IPS-18c (cell line): ENCODE results near the gene SLX9.

Experiments used
- H3K4me3 ChIP-seq: 2 replicates; pipeline ENCODE4 v1.7.0; 2013; ENCODE audit warnings: low read depth, mild to moderate bottlenecking, low read length, moderate library complexity; ENCODE audit not compliant: insufficient read depth
- H3K9me3 ChIP-seq: one replicate; pipeline ENCODE4 v1.6.1; 2013; ENCODE audit warnings: mild to moderate bottlenecking, low read length, moderate library complexity; ENCODE audit not compliant: control insufficient read depth, insufficient read depth

The SLX9 gene

DNA sequence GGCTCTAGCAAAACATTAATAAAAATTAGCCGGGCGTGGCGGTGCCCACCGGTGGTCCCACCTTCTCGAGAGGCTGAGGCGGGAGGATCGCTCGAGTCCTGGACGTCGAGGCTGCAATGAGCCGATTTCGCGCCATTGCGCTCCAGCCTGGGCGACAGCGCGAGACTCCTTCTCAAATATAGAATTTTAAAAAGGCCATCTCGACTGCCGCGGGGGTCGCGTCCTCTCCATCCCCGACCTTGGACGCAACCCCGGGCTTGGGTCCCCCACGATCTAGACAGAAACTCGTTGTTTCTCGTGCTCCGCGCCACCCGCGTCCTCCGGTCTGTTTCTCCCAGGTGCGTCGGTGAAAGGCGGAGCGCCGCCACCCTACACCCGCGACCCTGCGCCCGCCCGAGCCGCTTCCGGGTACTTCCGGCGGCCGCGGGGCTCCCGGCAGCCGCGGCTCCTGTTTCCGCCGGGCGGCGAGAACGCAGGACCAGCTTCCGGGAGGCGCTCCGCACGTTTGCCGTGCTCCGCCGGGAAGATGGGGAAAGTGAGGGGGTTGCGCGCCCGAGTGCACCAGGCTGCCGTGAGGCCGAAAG is at the start of gene SLX9:
SLX9 (plus strand) TSS at position 498 of the 584 bp plus-strand sequence; CDS start at position 527, 29 bp downstream.
- Histone ChIP-seq H3K4me3 (peak within 1 kb of the TSS; percentile 95), H3K9me3 (no peaks in the 10 kb centered on the region)

- Histone ChIP-seq H3K4me3 (no peak overlapping the region), H3K9me3 (no peaks in the 10 kb centered on the region)
Observed at GRCh38 chr21:44890338-44890931, 49.4 kb upstream of the SLX9 start.

GRCh38 chr21:44890961-44891541 is 48.8 kb upstream of the SLX9 start:
- H3K9me3 ChIP-seq = no peaks in the 10 kb centered on the region
- H3K4me3 ChIP-seq = no peak overlapping the region

GRCh38 chr21:44891631-44892031 is 48.2 kb upstream of the SLX9 start:
- Histone ChIP-seq H3K9me3 (no peaks in the 10 kb centered on the region), H3K4me3 (no peak overlapping the region)

GRCh38 chr21:44892095-44892494 is 47.7 kb upstream of the SLX9 start:
- H3K9me3 ChIP-seq = no peaks in the 10 kb centered on the region
- H3K4me3 ChIP-seq = no peak overlapping the region

DNA sequence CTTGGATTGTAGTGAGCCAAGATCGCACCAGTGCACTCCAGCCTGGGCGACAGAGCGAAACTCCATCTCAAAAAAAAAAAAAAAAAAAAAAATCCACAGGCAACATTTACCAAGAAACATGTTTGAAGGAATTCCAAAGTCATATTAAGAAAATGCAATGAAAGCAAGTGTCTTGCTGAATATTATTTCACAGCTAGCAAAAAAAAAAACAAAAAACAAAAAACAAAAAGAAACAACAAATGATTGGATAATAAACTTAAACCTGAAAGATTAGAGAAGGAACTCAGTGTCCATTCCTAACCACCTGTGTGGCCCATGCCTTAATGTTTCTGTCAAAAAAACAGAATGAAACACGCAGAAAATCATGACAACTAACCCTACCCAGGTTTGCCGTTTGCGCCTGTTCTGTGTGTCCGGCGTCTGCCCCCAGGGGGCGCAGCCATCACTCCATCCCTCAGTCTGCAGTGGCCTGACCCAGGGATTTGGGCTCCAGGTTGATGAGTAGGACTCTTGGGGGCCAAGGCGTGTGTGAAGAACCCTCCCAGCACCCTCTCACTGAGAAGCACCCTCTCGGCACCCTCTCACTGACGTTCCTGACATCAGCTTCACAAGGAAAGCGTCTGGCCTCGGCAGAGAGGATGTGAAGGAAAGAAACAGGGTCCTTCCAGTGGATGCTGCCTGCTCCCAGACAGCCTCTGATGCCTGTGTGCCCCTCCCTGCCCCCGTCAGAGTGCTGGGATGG is 47.1 kb upstream of the SLX9 start:
- Histone ChIP-seq H3K9me3 (no peaks in the 10 kb centered on the region), H3K4me3 (no peak overlapping the region)

- H3K4me3 ChIP-seq = no peak overlapping the region
- H3K9me3 ChIP-seq = no peaks in the 10 kb centered on the region
Observed at GRCh38 chr21:44893278-44893556, 46.6 kb upstream of the SLX9 start.

DNA sequence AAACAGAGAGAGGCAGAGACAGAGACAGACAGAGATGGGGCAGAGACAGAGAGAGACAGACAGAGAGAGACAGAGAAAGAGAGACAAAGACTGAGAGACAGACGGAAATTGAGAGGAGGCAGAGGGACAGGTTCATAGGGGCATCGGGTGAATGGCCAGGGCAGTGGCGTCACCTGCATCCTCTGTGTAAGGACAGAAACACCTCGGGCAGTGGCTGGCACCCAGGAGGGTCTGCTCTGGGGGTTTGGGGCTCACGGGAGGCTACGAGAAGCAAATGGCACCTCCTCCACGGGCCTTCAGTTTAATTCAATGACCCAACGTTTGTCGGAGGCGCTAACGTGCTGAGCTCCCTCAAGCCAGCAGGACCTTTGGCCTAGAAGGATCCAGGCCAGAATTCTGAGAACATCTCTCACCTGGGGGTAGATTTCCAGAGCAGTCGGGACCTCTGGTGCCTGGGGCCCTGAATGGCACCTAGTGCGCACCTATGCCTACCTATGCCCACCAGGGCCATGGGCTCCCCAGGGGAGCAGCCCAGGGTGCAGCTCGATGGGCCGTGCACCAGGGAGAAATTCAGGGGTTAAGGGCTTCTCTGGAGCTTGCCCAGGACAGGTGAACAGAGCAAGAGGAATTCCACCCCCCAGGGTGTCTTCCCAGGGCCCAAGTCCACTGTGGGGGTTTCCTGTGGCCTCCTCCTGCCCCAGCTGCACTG is 45.7 kb upstream of the SLX9 start:
- no peak overlapping the region for H3K4me3 ChIP-seq
- no peaks in the 10 kb centered on the region for H3K9me3 ChIP-seq

- Histone ChIP-seq H3K4me3 (no peak overlapping the region), H3K9me3 (no peaks in the 10 kb centered on the region)
Observed at GRCh38 chr21:44894687-44895302, 45.0 kb upstream of the SLX9 start.

DNA sequence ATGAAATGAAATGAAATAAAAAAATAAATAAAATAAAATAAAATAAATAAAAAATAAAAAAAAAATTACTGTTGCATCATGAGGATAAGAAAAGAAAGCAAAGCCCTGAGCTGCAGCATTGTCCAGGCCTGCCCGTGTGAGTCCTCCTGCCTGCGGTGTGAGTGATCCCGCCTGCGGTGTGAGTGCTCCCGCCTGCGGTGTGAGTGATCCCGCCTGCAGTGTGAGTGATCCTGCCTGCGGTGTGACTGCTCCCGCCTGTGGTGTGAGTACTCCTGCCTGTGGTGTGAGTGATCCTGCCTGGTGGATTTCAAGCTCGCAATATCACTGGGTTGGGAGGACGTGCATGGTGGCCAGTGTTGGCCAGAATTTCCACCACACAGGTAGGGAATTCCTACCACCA is 44.0 kb upstream of the SLX9 start:
- Histone ChIP-seq H3K4me3 (no peak overlapping the region), H3K9me3 (no peaks in the 10 kb centered on the region)

GRCh38 chr21:44896561-44897286 is 43.1 kb upstream of the SLX9 start:
- H3K4me3 ChIP-seq = no peak overlapping the region
- no peaks in the 10 kb centered on the region for H3K9me3 ChIP-seq

DNA sequence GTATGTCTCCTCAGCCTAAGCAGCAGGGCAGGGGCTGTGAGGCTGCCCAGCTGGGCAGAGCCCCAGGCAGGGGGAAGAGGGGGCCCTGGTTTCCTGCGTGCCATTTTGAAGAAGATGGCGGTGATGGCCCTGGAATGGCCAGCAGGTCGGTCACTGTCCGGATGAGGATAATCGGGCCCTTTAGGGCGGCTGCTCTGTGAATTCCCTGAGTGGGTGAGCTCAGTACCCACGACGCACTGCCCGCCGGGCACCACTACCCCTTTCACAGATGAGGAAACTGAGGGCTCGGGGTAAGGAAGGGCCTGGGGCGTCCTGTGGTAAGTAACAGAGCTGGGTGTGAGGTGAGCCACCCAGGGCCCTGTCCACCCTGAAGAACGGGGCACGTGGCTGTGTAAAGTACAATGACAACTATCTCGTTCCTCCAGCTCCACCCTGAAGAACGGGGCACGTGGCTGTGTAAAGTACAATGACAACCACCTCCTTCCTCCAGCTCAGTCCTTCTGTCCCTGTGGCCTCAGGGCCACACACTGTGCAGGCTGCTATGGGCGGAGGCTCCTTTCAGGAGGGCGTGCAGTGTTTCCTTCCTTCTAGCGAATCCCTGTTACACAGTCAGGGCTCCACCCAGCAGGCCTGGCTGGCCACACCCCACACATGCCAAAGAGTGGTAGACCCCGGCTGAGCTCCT is 42.4 kb upstream of the SLX9 start:
- Histone ChIP-seq H3K4me3 (no peak overlapping the region; the same call in 1 of the 2 replicates), H3K9me3 (no peaks in the 10 kb centered on the region)

DNA sequence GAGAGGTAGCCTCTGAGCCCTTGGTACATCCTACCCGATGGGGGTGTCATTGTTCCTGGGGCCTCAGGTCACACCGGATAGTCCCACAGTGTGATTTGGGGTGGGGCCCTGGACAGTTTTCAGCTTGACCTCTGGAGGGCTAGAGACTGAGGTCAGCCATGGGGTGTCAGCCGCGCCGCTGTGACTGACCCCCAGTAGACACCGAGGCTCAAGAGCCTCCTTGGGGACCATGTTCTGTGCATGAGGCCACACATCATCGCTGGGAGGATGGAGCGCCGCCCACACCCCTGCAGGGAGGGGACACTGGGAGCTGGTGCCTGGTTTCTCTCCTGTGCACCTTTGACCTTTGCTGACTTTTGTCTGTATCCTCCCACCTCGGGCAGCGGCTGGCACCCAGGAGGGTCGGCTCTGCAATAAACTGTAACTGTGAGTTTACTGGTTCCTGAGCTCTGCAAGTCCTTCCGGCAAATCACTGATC is 41.8 kb upstream of the SLX9 start:
- Histone ChIP-seq H3K4me3 (no peak overlapping the region; the same call in 1 of the 2 replicates), H3K9me3 (no peaks in the 10 kb centered on the region)

DNA sequence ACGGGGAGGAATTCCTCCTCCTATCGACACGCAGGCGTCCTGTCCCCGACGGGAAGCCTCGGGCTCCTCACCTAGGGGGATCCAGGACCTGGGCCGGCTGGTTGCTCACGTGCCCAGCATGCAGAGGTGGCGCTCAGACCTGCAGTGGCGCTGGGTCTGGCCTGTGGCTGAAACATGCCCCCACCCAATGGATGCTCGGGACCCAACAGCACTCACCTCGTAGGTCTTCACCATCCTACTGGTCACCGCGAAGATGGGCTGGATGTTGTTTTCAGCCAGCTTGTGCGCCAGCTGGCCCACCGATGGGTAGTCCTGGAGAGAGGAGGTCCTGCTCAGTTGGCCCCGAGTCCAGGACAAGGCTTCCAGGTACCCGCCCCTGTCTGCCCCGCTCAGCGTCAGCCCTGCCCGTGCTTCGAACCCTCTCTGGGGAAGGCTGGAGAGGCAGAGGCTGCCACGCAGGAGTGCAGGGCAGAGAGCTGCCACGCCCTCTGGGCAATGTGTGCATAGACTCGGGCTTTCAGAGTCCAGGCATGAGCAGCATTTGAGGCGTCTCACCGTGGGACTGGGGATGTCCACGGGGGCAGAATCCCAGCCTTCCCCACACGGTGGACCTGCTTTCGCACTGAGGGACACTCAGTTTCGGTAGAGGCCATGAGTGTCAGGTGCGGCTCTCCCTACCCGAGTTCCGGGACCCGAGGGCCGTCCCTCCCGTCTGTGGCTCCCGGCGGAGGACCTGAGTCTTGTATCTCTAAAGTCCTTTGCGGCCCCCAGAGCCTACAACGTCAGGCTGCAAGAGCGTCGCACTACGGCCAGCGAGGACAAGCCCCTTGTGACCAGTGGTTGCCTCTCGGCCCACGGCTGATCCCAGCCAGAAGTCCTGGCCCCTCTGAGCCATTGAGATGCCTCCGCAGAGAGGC is 40.7 kb upstream of the SLX9 start:
- Histone ChIP-seq H3K4me3 (no peak overlapping the region), H3K9me3 (no peaks in the 10 kb centered on the region)

DNA sequence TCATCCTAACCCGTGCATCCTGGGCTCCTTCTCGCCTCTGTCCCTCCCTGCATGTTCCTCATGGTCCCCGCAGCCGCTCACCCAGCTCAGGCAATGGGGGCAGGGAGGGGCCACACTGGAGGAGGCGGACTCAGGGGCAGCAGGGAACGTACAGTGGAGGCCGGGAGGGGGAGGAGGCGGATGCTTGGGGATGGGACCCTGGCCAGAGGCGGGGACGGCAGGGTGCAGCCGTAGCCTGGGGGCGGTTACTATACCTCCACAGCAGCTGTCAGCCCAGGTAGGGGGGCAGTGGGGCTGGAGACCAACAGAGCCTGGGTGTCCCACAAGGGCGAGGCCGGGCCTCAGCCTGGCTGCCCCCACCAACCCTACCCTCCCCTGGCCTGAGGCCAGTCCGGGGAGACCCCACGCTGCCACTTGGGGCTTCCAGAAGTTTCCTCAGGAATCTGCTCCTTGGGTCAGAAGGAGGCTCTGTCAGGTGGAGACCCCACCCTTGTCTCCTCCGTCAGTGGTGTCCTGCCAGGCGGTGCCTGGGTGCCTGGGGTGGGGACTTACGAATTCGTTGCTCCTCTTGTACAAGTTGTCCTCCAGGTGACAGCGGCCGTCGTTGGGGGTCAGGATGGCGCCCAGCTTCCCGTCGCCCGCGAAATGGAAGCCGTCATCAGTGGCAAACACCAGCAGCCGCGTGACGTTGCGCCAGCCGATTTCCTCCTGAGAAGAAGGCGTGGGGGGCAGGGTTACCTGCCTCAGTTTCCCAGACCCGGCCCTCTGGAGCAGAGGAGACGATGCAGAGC is 39.9 kb upstream of the SLX9 start:
- no peak overlapping the region for H3K4me3 ChIP-seq
- H3K9me3 ChIP-seq = no peaks in the 10 kb centered on the region
